ENCODE measurements around the gene CACNA1A.
A peak's percentile ranks its signal among the peaks of the same experiment; 100 is the strongest.

The CACNA1A gene

DNA sequence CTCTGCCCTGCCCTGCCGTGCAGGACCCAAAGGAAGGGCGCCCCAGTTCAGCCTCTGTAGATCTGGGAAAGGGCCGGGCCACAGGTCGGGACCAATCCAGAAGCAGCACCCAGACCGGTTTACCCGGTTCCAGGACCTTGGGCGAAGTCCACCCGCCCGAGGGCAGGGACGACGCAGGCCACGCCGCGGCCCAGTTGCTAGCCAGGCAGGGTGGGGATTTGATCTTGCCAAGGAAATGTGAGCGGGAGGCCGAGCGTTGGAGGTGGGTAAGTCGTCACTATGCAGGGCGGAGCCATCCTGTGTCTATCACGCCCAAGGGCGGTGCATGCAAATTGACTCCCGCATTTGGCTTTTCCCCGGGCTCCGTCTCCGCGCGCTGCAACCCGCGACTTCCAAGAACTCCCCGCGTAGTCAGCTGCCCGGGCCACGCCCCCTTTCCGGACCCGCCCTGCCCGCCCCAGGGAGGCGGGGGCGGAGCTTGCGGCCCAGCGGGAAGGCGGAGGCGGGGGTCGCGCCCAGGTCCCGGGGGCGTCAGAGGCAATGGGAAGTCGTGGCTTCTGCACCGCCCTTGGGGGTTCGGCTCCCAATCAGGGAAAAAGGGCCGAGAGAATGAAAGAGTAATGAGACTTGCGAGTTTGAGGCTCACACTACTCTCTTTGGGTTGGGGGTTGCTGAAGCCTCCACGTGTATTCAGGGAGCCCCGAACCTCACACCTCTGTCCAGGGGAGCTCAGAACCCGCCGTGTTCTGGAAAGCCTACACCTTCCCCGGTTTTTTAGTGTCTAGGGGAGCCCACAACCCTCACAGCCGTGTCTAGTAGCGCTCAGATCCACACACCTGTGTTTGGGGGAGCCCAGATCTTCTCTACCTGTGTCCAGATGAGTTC, 343.3 kb downstream of the CACNA1A start:
- peak; percentile 77 for DNase-seq (ENCODE audit: low spot score)
- in situ Hi-C loops (cut with MboI; ENCODE audit: low pct_unique_long_range_greater_than_20kb, low sequenced_read_pairs, unreplicated experiment): no loop called here
- TF ChIP-seq, protein P1, sequence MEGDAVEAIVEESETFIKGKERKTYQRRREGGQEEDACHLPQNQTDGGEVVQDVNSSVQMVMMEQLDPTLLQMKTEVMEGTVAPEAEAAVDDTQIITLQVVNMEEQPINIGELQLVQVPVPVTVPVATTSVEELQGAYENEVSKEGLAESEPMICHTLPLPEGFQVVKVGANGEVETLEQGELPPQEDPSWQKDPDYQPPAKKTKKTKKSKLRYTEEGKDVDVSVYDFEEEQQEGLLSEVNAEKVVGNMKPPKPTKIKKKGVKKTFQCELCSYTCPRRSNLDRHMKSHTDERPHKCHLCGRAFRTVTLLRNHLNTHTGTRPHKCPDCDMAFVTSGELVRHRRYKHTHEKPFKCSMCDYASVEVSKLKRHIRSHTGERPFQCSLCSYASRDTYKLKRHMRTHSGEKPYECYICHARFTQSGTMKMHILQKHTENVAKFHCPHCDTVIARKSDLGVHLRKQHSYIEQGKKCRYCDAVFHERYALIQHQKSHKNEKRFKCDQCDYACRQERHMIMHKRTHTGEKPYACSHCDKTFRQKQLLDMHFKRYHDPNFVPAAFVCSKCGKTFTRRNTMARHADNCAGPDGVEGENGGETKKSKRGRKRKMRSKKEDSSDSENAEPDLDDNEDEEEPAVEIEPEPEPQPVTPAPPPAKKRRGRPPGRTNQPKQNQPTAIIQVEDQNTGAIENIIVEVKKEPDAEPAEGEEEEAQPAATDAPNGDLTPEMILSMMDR (IDR thresholded peaks at IDR 0.05; ENCODE audit: extremely low read depth, insufficient read depth, missing control alignments): no peak

DNA sequence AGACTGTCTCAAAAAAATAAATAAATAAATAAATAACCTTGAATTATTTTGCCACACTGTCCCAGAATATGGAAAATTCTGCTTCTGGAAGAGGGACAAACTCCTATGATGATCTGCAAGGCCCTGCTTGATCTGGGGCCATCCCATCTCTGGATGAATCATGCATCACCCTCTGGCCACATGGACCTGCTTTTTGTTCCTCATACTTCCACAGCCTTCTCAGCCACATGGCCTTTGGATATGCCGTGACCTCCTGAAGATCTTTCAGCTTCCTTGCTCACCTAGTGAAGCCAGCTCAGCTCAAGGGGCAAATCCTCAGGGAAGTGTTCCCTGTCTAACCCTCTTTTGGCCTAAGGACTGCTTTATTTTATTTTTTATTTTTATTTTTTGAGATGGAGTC, 345.7 kb downstream of the CACNA1A start:
- in situ Hi-C loops (cut with MboI; ENCODE audit: low pct_unique_long_range_greater_than_20kb, low sequenced_read_pairs, unreplicated experiment): no loop called here
- DNase-seq (ENCODE audit: low spot score): no peak

DNA sequence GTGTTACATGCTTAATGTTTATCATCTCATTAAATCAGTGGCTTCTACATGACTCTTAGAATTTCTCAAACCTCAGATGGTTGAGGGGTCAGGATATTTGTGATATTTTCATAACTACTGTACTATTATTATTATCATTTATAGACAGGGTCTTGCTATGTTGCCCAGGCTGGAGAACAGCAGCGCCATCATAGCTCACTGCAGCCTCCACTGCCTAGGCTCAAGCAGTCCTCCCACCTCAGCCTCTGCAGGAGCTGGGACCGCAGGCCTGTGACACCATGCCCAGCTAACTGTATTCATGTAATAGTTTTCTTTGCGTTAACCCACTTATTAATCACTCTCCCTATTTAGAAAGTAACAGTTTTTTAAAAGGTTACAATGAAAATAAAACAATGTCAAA, 346.6 kb downstream of the CACNA1A start:
- in situ Hi-C loops (cut with MboI; ENCODE audit: low pct_unique_long_range_greater_than_20kb, low sequenced_read_pairs, unreplicated experiment): no loop called here
- TF ChIP-seq, protein P1 (IDR thresholded peaks at IDR 0.05; ENCODE audit: extremely low read depth, insufficient read depth, missing control alignments): no peak
- no peak for DNase-seq (ENCODE audit: low spot score)

More for the DNA sequence above, 345.7 kb downstream of the CACNA1A start:
- TF ChIP-seq, protein P1 (IDR thresholded peaks at IDR 0.05; ENCODE audit: extremely low read depth, insufficient read depth, missing control alignments): no peak

Measured in GM13977 (cell line).